HG03135 (cell line): ENCODE results near the gene GP5.

Source experiments
- ATAC-seq: cut with Tn5 transposase; IDR thresholded peaks from one replicate; pipeline ENCODE4 v1.9.1; 2021; ENCODE audit warnings: mild to moderate bottlenecking, moderate library complexity; ENCODE audit not compliant: unreplicated experiment

GP5 gene

DNA sequence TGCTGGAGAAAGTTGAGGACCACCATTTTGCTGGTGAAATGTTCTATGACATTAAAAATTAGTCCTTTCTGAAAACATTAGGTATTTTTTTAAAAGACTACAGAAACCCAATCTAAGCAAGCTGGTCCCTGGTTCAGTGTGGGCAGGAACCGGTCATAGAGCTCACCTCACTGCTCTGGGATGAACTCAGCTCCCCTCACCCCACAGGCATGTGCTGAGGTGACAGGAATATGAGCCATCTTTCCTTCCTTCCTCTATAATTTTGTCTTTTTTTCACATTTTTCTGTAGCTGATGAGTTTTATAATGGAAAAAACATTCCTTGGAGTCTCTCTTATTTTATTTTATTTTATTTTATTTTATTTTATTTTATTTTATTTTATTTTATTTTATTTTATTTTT, 21.4 kb downstream of the GP5 start:
- no peak for ATAC-seq

DNA sequence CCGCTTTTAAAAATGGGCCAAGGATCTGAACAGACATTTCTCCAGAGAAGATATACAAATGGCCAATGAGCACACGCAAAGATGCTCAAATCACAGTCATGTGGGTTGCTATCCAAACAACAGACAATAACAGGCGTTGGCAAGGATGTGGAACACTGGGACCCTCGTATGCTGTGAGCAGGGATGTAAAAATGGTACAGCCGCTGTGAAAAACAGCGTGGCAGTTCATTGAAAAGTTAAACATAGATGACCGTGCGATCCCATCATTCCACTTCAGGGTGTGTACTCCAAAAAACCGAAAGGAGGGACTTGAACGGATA, 22.9 kb downstream of the GP5 start:
- ATAC-seq, result no peak

DNA sequence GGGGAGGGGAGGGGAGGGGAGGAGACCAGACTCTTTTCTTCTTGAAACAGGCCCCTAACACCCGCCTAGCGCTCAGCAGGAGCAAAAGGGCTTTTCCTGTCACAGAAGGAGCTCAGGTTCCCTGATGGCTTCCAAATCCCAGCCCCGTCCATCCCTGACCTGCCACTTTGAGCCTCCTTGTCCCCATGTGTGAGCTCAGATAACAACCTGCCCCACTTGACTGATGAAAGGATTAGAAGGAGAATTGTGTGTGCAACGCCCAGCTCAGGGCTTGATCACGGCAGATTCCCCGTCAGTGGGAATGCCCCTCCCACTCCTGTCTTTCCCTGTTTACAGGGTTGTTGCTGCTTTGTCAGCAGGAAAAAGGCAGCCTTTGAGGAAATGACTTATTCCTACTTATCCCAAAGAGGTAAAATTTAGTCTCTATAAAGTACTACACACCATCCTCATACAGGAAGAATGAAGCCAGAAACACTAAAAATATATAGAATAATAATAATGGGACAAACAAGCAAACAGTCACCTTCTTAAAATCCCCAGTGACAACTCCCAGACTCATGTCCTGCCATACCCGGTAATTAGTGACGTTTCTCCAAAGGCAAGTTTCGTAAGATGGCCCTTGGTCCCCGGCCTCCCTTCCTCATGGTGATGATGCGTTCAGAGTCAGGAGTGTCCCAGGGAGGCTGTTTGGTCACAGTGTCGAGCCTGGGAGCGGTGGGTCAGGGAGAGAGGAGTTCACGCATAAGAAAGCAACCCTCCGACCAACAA, 23.4 kb downstream of the GP5 start:
- ATAC-seq, result no peak

DNA sequence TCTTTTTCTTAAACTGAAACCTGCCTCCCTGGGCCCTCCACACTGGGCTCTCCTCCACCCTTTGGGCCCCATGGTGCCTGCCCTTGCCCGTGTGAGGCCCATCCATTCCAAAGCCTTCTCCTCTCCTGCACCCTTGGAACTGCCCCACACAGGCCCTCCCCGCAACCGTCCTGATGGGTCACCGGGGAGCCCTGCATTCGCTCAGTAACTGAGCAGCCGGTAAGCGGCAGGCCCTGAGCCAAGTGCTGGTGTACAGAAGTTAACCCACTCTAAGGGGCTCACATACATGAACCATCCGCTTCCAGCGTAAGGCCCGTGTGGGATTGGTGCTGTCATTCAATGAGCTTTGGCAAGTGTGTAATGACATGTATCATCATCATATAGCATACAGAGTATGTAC, 24.1 kb downstream of the GP5 start:
- no peak for ATAC-seq

DNA sequence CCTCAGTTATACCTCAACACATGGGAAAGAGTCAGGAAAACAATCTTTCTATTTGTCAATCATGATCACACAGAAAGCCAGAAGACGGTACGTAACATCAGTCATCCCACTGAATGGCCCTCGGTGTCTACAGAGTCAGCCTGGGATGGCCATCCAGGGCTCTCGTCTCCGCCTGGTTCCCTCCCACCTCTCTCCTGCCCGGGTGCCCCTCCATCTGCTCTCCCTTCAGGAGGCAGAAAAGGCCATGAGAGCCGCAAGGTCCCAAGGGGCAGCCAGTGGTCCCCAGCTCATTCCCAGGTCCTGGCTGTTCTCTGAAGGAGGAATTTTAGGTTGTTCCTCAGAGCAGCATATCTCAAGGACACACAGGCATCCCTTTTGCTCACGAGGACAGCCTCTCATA, 25.2 kb downstream of the GP5 start:
- ATAC-seq, result no peak

DNA sequence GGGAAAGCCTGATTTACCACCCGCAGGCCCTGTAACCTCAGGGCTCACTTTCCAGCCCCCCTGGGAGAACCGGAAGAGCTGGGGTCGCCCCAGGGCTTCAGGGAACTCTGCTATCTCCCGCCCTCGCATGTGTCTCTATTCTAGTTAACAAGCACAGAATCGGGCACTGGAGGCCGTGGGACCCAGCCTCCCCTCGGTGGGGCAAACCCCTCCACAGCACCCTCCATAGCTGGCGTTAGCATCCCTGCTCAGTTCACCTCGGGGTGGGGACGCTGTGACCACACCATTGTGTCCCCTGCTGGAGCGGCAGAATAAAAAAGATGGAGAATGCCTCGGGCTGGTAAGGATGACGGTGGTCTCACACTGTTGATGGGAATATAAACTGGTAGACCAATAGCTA, 26.0 kb downstream of the GP5 start:
- ATAC-seq, result no peak

DNA sequence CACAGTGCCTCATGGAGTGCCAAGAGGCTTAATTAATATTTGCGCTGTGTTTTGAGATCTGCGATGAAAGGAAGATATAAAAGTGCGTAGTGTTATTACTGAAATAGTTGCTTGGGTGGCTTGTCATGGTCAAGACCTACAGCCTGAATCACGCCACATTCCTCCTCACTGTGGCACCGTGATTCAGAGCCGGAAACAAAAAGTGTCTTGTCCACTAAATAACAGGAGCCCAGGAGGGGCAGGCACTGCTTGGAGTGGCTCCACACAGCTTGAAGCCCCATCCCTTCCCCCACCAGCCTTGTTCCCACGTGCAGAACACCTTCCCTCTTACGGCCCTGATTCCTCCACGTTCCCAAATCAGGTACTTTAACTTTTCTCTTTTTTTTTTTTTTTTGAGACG, 28.3 kb downstream of the GP5 start:
- no peak for ATAC-seq

DNA sequence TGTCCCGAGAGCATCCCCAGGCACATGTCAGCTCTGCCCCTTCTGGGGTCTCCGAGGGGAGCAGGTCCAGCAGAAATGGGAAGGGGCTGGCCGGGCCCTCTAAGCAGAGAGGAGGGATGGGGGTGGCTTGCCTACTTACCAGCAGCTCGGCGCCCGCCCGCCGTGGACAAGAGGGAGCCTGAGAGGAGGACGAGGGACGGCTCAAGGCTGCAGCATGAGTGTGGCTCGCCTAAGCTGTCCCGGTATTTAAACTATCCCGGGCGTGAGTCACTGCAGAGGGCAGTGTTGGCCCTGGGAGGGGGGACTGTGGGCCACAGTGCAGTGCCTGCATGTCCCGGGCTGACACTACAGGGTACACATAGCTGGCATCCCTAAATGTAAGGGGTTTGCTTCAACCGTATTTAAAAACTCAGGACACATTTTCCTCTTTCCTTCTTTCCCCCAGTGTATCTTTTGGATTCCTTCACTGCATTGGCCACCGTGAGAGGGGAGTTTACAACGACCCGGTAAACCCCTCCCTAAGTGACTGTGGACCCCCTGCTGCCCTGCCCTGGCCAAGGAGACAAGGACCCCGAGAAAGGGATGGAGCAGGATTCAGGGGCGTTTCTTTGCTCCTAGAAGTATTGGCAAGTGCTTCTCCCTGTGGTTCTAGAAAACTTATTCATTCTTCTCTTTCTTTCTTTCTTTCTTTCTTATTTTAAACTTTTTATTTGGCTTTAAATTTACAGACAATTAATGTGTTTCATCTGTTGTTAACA, 29.4 kb downstream of the GP5 start, which contains the start of gene LRRC15:
Gene LRRC15 (minus strand): TSS at position 222 of the 758 bp plus-strand sequence. CDS start 8,700 bp downstream, outside the sequence.
- ATAC-seq, result no peak

DNA sequence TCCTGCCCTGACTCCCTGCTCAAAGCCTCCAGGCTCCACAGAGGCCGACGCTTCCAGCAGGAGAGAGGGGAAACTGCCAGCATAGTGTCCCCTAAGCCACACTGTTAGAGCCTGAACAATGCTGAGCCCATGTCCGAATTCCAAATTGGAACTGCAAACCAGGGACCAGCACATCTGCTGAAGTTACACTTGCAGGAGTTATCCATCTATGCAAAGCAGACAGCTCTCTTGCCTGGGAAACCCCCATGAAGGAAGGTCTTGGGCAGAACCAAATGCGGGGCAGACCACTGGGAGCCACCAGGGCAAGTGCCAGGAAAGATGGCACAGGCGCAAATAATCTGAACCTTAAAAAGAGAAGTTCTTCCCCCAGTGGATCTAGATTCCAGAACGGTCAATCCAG, 30.1 kb downstream of the GP5 start:
- no peak for ATAC-seq

DNA sequence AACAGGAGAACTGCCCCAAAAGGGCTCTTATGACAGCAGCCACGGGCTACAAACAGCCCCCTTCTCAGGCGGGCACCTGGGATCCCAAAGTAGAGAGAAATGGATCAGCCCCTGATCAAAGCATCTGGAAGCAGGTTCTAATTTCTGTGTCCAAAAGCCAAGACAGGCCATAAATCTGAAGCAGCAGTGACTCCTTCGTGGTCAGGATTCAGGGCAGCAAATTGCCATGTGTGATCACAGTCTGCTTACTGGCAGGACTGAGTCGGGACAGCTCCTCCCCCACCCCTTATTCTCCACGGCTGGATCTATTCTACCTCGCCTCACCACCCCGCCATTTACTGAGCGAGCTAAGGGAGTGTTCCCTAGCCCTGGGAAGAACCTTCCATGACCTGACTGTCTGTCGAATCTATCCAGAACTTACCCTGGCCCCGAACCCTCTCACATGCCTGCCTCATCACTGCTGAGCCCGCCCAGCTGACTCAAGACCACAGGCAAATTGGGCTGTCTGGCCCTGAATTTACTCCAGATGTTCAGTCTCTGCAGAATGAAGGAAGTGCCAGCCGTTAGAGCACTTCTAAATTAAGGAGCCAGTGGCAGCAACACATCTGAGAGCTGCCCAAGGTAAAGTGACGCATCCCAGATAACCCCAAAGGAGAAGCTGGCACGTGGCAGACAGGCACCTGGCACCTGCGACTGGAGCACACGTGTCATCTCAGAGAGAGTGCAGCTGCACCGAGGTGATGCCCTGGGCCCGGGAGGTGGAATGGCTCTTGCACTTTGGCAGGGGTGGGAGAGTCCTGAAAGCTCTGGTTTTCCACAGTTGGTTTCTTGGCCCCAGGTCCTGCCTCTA, 30.8 kb downstream of the GP5 start:
- ATAC-seq, result no peak

DNA sequence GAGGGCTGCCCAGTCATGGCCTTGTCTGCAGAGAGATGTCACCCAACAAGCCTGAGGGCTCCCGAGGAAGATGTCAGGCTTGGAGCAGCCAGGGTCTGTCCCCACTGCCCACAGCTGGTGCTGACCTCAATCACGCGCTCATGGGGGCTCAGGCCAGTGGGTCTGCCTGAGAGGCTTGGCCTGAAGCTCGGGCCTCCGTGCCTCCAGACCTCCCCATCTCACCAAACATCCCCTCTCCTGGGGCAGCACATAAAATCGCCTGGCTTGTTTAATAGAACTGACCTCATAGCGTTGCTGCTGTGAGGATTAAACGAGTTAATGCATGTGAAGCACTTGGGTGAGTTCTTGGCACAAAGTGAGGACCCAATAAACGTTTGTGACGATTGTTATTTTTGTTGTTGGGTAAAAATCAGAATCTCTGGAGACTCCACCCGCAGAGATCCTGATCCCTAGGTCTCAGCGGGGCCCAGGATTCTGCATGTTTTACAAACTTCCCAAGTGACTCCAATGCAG, 33.0 kb downstream of the GP5 start:
- no peak for ATAC-seq

DNA sequence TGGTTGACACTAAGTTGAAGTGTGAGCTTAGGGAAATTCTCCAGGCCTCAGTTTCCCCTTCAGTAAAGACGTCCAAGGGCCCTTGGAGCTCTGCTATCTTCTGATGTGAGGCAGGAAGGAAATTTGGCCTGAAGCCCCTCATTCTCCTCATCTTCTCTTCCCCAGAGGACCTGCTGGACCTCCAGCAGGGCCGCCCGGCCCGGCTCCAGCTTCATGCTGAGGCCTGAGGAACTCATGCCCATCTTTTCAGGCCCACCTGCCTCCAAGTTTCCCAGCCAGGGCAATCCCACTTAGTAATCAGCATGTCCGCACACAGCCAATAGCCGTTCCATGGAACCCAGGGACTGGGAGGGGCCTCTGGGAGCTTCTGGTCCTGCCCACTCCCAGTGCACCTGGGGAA, 33.5 kb downstream of the GP5 start:
- ATAC-seq, result no peak

DNA sequence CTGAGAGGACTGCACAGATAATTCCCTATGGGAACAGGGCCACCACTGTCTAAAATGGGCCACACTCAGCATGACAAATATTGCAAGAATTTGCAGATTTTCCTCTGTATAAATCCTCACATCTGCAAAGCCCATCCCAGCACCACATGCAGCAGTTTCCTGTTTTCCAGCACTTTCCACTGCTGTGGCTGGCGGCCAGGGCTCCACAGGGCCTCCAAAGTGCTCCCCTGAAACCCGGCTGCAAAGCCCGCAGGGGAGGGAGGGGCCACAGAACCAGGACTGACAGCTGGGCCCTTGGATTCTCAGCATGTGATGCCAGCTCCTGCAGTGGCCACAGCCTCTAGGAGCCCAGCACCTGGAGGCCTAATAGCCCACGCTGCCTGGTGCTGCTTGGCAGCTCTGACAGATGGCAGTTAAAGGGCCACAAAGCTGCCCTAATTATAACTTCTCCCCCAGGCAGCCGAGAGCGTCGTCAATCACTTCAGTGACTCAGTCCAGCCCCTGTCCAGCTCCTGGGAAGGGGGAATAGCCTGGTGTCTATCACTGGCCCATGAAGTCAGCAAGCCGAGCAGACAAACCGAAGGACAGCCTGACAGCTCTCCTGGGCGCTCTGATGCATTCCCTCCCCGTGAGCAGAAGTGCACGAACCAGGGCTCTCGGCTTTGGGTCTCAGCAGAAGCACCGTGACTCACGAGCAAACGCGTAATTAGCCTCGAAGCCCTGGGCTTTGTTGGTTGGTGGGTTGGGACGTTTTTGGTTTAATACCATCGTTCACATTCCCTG, 34.2 kb downstream of the GP5 start:
- ATAC-seq, result no peak

DNA sequence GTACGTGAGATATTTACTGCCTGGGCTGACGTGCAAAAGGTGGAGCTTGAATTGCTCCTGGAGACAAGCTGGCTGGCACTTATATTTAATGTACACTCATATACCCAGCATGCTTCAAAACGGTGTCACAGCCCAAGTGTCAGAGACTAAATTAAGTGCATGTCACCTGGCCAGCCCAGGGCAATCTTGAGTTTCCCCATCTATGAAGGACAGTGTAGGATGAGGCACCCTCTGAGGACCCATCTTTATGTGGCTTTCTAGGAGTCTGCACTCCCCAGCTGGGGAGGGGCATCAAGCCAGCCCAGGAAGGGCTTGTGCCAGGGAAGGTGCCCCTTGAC, 34.8 kb downstream of the GP5 start:
- no peak for ATAC-seq

DNA sequence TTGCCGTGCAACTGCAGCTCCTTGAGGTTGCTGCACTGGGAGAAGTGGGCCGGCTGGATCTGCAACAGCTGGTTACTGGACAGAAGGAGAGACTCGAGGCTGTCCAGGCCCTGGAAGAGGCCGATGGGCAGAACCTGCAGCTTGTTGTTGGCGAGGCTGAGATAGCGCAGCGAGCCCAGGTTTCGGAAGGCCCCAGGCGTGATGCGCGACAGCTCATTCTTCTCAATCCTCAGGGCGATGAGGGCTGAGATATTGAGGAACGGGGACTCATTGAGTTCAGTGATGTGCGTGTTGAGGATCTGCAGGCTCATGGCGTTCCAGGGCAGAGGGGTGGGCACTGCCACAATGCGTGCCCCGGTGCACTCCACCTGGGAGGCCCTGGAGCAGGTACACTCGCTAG, 38.5 kb downstream of the GP5 start:
- no peak for ATAC-seq

DNA sequence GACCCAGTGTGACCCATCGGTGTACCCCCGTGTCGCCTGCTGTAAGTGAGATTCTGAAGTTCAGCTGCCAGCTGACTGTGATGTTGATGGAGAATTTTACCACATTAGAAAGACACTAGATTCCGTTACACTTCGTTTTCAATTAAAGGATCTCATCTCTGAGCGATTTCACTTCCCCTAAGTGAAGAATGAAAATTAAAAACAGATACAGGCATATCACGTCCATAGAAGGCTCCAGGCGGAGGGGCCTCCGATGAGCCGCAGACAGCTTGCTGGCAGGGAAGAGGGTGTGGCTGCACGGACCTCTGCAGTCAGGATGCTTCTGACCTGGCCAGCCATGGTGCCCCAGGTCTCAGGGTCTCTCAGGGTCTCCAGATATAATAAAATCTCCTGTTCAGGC, 41.4 kb downstream of the GP5 start:
- no peak for ATAC-seq

DNA sequence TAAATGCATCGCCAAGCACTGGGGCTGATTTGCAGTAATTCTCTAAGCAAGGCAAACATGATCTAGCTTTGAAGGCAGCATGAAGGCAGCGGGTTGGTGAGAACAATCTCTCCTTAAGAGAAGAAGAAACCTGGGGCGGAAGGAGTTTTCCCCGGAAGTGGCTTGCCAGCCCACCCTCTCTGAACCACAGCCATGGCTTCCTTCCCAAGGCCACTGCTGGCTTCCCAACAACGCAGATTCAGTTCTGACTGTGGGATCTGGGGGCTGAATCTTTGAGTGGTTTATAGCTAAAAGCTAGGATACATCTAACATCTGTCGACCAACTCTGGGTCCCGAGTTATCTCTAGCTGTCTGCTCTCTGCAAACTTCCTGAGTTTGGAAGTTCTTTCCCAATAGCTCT, 43.7 kb downstream of the GP5 start:
- ATAC-seq, result no peak

DNA sequence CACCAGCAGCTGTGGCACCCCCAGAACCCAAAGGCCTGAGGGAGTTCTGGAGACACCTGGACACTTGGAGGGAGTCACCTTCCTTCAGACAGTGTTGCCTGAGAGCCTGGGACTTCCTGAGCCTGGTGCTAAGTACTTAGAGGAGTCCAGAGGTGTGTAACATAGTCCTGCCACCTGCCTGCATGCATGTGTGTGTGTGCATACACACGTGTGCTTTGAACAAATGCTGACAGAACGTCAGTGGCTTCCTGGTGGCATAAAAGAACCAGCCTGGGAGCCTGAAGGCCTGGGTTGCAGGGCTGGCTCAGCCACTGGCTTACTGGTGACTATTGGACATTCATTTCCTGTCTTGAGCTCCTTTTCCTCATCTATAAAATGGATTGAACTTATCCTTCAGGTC, 44.8 kb downstream of the GP5 start:
- no peak for ATAC-seq

DNA sequence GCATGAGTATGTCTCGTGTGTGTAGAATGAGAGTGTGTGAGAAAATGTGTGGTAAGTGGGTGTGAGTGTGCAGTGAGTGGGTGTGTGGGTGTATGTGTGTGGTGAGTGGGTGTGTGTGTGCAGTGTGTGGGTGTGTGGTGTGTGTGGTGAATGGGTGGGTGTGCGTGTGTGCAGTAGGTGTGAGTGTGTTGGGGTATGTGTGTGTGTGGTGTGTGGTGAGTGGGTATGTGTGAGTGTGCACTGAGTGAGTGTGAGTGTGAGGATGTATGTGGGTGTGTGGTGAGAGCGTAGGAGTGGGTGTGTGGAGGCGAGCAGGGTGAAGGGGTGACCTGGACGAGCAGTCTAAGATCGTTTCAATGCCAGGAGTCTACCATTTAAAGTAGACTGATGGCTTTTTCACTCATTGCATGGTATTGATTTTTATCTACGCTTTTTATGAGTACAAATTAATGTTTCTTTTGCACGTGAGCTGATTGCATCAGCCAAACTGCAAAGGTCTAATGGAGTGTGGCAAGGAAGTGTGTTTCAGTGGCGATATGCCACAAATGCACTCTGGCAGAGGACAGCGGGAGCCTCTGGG, 46.3 kb downstream of the GP5 start:
- ATAC-seq, result no peak

DNA sequence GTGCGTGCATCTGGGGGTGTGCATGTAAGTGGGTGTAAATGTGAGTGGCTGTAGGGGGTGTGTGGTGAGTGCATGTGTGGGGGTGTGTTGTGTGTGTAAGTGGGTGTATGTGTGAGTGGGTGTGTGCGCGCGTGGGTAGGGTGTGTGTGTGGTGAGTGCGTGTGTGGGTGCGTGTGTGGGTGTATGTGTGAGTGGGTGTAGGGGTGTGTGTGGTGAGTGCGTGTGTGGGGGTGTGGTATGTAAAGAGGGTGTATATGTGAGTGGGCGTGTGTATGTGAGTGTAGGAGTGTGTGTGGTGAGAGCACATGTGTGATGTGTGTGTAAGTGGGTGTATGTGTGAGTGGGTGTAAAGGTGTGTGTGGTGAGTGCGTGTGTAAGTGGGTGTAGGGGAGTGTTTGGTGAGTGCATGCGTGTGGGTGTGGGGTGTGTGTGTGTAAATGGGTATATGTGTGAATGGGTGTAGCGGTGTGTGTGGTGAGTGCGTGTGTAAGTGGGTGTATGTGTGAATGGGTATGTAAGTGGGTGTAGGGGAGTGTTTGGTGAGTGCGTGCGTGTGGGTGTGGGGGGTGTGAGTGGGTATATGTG, 47.0 kb downstream of the GP5 start:
- no peak for ATAC-seq
